ENCODE measurements around the gene IZUMO4. TPM values are rescaled to one million over a fixed set of nuclear protein-coding genes. Genes with fewer than 3 reads are reported as not detected.
"Not testable (repeated sequence)": the region's sequence is repeated elsewhere in the genome, so short reads cannot be mapped to it uniquely, and the experiment has no call there.

Gene IZUMO4
- total RNA-seq, 1 donor from 2014 or later, result 8.9 TPM

DNA sequence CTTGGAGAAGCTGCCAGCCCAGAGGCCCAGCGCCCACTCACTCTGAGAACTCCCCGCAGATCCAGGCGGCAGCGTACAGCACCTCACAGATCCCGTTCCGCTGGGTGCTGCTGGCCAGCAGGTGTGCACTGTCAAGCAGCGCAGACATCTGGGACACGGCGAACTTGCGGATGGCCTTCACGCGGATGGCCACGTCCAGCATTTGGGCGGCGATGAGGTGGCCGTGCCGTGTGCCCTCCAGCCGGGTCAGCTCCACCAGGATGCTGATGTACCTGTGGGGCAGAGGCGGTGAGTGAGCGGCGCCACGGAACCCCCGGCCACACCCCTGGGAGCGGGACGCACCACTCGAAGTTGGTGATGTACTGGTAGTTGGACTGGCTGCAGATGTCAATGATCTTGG lies 24.1 kb downstream of the IZUMO4 start:
- intact Hi-C loops (cut with micrococcal nuclease), result no loop called here

DNA sequence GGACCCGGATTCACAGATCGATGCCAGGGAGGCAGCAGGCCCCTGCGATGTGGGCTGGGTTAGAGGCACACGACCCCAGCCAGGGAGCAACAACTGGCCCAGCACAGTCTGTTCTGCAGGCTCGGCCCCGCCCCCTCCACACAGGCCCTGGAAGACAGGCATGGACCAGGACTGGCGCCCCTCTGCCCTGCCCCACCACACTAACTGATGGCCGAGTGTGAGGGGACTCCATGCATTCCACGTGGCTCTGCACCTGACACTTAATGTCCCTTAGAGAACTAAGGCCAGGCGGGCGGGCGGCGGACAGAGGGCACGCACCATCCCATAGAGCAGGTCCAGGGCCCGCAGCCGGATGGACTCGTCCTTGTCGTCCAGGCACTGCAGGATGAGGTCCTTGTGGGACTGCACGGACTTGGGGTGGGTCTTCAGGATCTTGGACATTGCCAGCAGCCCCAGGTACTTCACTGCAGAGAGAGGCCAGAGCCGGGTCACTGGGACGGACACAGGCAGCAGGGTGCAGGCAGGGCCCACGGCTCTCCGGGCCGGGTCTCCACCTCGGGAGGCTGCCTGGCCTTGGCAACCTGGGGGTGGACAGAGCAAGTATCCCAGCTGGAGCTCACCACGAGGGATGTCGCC lies 24.8 kb downstream of the IZUMO4 start:
- intact Hi-C loops (cut with micrococcal nuclease), result no loop called here

DNA sequence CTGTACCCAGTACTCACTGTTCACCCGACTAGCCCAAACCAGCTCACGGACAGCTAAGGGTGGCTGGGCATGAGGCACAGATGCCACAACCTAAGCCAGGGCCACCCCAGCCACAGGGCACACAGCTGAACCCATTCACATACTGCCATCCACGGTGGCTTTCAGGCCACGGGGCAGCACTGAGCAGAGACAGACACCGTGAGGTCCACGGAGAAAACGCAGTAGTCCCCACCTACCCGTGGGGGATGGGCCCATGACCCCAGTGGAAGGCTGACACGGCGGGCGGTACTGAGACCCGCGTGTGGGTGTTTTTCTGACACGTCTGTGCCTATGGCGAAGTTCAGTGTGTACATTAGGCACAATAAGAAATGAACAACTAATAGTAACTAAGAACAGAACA lies 25.5 kb downstream of the IZUMO4 start:
- intact Hi-C loops (cut with micrococcal nuclease), result no loop called here

DNA sequence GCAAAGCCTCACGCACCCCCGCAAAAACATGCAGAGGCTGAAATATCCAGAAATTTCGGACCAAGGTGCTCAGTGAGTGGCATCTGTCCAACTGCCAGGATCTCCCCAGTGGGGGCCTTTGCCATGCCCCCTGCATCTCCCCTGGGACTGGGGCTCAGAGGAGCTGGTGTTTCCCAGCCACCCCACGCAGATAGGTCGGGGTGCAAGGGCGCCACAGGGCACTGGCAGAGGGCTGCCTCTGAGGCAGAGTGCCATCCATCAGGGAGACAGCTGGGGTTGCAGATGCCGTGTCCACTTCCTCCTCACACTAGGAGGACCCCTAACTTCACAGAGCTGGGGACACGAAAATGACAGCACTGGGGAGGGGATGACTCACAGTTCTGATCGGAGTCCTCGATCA lies 26.3 kb downstream of the IZUMO4 start:
- intact Hi-C loops (cut with micrococcal nuclease), result no loop called here

DNA sequence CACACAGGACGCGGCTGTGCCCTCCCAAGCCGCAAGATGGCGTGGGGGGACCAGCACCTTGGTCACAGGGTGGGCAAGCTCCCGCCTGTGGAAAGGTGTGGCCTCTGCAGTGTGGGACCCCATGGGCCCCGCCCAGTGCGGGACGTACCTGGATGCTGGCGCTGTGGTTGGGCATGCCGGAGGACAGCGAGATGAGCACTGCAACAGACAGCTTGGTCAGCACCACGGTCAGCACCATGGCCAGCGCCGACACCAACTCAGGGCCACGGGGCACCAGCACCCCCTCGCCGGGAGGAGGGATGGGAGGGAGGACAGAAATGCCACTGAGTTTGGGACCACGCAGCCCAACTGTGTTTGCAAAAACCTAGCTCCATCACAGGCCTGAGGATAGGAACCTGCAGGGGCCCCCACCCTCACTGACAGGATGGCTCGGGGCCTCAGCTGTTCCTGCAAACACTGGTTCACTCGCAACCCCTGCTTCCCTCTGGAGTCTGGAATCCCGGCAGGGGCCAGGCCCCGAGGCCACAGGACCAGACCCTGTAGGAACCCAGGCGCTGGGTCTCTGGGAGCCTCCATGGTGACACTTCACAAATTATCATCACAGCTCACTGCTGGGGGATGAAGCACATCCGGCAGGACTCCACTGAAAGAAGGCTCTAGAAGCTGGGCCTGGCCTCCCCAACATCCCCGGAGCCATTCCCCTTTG lies 27.1 kb downstream of the IZUMO4 start:
- intact Hi-C loops (cut with micrococcal nuclease), result no loop called here

DNA sequence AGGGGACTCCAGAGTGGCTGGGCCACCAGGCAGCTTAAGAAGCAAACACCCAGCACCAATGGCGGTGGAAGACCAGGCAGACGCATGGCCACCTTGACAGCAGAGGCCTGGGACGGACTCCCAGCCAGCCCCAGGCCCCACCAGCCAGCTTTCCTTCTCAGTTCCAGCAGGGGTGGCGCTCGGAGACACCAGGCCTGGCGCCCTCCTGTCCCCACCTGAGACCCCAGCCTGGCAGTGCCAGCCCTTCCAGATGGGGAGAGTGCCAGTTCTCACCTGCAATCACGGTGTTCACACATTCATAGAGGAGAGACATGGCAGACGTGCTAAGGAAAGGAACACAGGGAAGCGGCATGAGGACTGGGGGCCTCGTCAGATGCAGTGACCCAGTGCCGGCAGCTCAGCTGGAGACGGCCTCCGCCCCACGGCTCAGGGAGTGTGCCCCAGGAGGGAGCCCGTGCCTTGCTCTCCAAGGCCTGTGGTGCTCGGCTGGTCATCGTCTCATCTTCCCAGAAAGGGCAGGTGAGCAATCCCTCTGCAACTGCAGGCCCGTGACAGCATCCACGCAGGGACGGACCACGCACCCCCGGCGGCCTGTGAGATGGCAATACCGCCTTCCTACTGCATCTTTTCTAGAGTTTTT lies 30.3 kb downstream of the IZUMO4 start:
- intact Hi-C loops (cut with micrococcal nuclease), result no loop called here

DNA sequence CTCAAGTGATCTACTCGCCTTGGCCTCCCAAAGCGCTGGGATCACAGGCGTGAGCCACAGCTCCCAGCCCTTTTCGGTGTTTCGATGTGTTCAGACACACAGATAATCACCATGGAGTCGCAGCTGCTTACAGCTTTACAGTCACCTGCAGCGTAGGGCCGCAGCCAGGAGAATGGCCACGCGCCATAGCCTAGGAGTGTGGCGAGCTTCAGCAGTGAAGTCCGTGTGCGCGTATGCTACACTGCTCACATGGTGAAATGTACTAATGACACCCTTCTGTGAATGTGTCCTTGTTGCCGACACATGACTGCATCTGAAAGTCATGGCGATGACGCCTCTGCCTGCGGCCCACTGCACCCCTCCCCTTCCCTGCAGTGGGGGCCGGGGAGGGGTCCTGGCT lies 31.0 kb downstream of the IZUMO4 start:
- intact Hi-C loops (cut with micrococcal nuclease), result no loop called here

DNA sequence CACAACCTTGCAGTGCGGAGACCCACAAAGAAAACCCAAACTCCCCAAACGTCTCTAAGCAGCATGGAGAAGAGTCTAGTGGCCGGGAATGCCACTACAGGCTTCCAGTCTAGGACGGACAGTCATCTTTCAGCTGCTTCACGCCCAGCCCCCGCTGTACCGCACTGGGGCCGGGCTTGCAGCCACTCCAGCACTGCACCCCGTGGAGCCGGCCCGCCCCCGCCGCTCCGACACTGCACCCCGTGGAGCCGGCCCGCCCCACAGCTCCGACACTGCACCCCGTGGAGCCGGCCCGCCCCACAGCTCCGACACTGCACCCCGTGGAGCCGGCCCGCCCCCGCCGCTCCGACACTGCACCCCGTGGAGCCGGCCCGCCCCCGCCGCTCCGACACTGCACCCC lies 31.5 kb downstream of the IZUMO4 start:
- intact Hi-C loops (cut with micrococcal nuclease), result not testable (repeated sequence)

DNA sequence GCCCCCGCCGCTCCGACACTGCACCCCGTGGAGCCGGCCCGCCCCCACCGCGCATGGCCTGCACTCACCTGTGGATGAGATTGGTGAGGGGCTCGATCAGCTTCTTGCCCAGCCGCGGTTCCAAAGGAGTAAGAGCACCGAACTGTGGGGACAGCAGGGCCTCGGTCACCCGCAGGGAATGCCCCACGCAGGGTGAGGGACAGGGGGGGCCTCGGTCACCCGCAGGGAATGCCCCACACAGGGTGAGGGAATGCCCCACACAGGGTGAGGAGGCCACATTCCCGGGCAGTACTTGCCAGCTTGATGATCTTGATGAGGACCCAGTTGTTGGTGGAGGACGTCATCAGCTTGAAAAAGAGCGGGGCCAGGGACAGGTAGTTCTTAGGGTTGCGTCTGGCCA lies 32.3 kb downstream of the IZUMO4 start:
- intact Hi-C loops (cut with micrococcal nuclease), result no loop called here

DNA sequence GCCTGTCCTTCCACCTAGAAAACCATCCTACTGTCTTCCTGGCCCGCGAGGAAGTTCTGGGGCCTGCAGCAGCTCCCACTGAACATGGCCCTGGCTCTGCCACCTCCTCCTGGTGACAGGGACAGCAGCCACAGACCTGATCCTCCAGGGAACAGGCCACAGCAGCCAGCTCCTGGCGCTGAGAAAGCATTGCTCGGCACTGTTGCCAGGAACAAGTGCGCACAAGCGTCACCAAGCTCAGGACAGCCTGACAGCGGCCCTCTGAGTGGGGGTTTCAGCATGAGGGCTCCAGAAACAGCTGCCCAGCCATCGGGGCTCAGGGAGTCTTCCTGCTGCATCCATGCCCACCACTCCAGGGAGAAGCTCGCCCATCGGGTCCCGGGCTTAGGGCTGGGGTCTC lies 32.8 kb downstream of the IZUMO4 start:
- intact Hi-C loops (cut with micrococcal nuclease), result no loop called here

DNA sequence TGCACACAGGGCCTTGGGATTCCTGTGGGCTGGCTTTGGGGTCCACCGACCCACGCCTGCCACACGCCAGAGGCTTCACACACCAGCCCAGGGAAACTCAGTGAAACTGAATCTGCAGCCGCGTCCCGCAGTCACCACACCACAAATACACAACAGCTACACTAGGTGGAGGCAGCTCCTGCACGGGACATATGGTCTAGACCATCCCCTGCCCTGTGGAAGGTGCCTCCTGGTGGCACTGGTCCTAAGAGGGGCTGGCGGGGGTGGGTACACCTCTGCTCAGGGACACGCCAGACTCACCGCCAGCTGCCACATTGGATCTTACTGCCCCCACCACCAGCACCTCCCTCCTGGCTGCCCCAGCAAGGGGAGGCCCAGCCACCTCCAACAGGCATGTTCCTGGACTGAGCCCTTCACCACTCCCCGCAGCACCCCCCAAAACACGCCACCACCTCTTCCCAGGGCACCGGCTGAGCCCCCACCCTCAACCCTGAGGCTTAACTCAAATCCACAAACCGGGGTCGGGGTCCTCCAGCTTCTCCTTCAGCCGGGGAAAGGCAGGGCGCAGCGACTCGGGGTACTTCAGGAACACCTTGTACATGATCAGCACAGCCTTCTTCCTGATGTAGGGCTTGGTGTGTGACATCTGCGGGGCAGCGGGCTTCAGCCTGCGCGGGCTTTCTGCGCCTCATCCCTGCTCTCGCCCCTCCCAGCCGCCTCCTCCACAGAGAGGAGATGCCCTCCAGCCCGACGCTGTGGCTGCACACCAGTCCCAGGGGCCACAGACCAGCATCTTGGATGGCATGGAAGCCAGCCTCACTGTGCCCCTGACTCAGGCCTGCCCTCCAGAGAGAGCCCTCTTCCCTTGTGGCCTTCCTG lies 33.4 kb downstream of the IZUMO4 start:
- intact Hi-C loops (cut with micrococcal nuclease), result no loop called here

DNA sequence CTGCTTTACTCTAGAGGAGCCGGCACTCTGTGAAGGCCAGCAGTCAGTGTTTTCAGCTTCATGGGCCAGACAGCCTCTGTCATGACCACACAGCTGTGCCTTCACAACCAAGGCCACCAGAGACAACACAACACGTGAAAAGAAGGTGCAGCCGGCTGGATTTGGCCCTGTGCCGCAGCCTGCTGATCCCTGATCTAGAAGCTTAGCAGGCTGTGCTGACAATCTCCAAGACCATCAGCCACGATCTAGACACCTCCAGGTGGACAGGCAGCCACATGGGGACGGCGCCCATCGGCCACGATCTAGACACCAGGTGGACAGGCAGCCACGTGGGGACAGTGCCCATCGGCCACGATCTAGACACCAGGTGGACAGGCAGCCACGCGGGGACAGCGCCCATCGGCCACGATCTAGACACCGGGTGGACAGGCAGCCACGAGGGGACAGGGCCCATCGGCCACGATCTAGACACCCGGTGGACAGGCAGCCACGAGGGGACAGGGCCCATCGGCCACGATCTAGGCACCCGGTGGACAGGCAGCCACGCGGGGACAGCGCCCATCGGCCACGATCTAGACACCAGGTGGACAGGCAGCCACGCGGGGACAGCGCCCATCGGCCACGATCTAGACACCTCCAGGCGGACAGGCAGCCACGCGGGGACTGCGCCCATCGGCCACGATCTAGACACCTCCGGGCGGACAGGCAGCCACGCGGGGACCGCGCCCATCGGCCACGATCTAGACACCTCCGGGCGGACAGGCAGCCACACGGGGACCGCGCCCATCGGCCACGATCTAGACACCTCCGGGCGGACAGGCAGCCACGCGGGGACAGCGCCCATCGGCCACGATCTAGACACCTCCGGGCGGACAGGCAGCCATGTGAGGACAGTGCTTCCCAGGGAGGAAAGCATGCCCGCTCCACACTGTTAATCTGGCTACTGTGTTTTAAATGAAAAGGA lies 34.6 kb downstream of the IZUMO4 start:
- intact Hi-C loops (cut with micrococcal nuclease), result not testable (repeated sequence)

DNA sequence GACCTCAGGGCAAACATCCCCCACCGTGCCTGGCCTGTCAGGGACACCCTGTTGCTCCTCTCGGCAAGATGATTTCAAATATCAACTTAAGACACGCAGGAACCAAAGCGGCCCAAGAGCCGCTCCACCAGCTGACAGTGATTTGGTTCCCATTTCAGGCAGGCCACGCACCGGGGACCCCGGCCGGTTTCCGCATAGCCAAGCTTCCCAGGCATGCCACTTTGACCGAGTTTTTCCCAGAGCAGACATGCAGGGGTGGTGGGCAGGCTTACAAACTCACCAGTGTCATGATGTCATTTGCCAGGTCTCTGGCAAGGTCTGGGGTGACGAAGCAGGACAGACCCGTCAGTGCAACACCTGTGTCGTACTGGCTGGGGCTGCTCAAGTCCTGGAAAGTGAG lies 35.5 kb downstream of the IZUMO4 start:
- intact Hi-C loops (cut with micrococcal nuclease), result no loop called here

DNA sequence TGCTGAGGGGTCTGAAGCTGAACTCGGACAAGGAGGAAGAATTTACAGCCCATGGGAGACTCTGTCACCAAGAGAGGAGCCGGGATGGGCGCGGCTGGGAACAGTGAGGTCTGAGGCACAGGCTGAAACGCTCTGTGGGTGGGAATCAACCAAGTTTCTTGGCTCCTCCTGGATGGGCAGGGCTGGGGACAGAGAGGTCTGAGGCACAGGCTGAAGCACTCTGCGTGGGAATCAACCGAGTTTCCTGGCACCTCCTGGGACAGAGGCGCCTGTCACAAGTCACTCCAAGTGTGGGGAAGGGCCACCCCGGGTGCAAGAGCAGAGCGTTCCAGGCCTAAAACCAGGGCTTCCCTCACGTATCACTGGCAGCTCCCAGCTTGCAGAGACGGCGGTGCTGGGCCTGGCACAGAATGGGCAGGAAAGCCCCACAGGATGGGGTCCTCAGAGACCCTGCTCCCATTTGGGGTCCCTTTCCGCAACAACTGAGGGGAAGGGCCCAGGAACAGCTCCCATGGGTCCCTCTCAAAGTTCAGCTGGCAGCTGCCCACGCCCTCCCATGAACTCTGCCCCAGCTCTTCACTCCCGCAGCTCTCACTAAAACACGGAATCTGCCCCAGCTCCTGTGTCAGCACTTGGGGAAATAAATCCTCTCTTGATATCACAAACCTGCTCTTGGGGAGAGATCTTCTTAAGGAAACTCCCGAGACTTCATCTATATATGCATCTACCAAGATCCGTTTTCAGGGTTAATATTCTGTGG lies 36.2 kb downstream of the IZUMO4 start:
- intact Hi-C loops (cut with micrococcal nuclease), result no loop called here

DNA sequence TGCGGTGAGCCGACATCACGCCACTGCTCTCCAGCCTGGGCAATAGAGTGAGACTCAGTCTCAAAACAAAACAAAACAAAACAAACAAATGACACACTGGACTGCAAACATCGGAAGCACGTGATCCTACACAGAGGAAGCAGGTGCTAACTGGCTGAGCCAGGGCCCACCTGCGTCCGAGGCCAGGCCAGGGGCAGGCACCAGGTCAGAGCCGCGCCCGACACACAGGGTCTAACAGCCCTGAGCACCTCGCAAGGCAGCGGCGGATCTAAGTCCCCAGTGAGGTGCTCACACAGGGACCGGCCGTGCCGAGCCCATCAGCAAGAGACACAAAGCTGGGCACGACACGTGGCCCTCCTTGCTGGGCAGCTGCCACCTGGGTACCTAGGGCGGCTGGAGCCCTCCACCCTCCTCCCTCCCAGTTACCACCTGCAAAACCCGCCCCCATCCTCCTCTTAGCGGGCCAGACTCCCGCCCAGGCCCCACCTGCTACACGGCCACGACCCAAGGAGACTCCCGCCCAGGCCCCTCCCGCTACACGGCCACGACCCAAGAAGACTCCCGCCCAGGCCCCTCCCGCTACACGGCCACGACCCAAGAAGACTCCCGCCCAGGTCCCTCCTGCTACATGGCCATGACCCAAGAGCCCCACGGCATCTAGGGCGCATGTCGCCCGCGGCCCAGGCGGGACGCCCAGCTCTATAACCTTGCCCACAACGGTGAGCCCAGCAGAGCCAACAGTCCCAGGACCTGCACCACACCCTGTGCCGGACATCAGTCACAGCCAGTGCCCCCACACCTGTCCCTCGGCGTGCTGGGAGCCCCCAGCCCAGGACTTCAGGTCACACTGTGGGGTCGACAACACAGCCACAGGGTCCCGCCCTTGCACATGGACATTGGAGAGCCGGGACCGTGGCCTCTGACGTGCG lies 39.0 kb downstream of the IZUMO4 start:
- intact Hi-C loops (cut with micrococcal nuclease), result no loop called here

DNA sequence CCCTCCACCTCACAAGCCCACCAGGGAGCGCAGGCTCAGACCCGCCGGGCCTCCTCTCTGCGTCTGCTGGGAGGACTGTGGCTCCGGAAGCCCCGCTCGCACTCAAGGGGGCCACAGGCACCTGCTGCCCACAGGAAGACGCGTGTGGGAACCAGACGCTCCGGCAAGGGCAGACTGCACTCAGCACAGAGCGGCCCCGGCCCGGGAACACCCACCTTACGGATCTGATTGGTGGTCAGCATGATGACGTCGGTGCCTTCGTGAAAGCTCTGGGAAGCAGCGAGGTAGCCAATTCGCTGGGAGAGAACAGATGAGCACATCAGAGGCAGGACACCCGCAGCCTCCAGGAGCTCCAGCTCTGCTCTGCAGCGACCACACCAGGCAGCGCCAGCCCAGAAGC lies 40.1 kb downstream of the IZUMO4 start:
- intact Hi-C loops (cut with micrococcal nuclease), result no loop called here

DNA sequence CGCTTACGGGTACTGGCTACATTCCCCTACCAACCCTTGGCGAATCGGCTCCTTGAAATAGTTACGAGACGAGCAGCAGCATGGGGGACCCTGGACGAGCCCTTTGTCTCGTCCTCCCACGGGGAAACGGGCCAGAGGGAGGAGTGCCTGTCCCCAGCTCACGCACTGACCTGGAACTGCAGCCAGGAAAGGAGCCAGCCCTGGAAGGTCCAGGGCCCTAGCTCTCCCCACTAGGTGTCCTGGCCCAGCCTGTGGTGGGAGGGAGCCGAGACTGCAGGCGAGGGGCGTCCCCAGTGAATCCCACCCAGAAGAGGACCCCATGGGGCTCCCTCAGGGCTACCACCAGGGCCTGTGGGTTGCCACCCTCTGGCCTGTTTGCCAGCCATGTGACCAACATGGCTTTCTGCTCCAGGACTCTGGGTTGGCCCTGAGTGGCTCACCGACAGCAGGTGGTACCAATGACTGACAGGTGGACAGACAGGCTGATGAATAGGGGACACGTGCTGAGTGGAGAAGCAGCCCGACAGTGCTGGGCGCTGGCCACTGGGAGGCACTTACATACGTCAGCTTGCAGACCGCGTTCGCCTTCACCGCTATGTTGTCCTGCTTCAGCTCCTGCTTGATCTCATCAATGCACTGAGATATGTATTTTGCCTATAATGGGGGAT lies 41.5 kb downstream of the IZUMO4 start:
- intact Hi-C loops (cut with micrococcal nuclease), result no loop called here

DNA sequence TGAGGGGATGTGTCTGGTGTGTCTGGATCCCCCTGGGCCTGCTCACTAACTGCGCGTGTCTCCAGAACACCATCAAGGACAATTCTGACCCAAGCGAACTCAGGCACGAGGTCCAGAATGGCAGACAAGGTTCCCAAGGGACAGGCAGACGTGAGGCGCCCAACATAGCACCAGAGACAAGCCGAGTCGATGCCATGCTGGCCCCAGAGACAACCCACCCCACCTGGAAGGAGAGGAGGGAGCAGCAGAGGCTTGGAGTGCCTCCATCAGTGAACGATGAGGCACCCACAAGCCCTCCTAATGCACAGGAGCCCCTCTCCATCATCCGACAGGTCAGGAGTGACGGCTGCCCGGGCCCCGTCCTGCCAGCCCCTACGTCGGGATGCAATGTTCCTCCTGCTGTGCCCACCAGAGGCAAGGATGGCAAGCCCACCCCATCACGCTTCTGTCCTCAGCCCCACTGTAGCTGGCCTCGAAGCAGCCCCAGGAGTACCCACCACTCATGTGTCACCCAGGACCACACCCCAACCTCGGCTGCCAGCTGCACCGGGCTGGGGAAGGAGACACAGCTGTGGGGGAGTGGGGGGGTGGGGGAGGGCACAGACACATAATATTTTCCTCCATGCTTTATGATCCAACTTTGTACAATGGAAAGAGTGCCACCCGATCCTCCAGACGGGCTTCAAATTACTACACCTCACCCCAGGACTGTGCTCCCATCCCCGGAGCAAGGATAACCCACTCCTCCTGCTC lies 42.8 kb downstream of the IZUMO4 start:
- intact Hi-C loops (cut with micrococcal nuclease), result no loop called here
